GM12874 (cell line): Measurements from ENCODE around the gene SOCS1.

Experiments used
- TF ChIP-seq, protein P1 (sequence below): IDR thresholded peaks from 2 replicates; pipeline ENCODE4 v1.5.1; 2011; ENCODE audit warnings: low read depth, mild to moderate bottlenecking, control low read depth, low read length, moderate library complexity; ENCODE audit not compliant: insufficient read depth

The SOCS1 gene

DNA sequence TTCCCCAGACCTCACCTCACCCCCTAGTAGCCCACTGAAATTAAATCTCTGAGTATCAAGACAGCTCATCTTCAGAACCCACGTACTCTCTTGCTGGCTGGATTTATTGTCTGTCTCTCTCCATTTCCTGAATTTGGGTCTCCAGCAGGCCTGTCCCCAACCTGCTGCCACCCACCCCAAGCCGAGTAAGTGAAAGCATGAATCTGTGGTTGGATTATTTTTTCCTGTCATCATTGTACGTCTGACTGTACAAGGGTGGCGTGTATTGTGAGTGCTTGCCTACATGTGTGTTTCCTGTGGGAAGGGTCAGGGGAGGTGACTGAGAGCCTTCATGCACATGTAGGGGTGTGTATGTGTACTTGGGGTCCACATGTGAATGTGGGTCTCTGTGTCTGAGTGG is 7.7 kb upstream of the SOCS1 start:
- TF ChIP-seq, protein P1, sequence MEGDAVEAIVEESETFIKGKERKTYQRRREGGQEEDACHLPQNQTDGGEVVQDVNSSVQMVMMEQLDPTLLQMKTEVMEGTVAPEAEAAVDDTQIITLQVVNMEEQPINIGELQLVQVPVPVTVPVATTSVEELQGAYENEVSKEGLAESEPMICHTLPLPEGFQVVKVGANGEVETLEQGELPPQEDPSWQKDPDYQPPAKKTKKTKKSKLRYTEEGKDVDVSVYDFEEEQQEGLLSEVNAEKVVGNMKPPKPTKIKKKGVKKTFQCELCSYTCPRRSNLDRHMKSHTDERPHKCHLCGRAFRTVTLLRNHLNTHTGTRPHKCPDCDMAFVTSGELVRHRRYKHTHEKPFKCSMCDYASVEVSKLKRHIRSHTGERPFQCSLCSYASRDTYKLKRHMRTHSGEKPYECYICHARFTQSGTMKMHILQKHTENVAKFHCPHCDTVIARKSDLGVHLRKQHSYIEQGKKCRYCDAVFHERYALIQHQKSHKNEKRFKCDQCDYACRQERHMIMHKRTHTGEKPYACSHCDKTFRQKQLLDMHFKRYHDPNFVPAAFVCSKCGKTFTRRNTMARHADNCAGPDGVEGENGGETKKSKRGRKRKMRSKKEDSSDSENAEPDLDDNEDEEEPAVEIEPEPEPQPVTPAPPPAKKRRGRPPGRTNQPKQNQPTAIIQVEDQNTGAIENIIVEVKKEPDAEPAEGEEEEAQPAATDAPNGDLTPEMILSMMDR: no peak

DNA sequence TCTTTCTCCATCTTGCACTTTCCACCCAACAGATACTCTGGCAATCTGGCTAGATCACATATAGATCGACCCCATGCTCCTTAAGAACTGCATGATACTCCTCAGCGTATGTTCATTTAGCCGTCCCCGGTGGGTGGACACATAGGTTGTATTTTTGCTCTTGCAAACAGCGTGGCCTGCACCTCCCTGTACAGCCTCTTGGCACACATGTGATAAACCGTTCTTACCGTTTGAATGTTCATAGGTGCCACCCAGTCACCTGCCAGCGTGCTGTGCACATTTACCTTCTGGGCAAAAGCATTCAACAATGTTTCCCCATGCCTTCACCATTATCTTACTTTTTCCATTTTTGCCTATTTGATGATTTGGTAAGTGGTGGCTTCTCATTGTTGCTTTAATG is 6.9 kb upstream of the SOCS1 start:
- TF ChIP-seq, protein P1: no peak

DNA sequence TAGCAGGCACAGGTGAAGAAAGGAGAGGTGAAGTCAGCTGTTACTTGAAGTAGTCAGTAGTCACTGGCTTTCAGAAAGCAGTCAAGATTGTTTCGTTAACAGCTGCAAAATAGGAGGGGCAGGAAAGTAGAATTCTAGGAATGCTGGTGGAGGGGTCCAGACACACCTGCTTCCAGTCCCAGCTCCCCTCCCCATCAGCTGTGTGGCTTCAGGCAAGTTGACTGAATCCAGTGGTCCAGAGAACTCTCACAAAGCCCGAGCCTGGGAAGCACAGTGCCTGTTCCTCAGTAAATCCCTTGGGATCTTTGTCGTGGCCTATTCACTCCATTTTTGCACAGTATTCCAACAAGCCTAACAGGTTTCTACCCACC is 4.6 kb upstream of the SOCS1 start:
- TF ChIP-seq, protein P1: no peak

GRCh38 chr16:11259655-11260595 is 3.9 kb upstream of the SOCS1 start:
- TF ChIP-seq, protein P1: no peak

DNA sequence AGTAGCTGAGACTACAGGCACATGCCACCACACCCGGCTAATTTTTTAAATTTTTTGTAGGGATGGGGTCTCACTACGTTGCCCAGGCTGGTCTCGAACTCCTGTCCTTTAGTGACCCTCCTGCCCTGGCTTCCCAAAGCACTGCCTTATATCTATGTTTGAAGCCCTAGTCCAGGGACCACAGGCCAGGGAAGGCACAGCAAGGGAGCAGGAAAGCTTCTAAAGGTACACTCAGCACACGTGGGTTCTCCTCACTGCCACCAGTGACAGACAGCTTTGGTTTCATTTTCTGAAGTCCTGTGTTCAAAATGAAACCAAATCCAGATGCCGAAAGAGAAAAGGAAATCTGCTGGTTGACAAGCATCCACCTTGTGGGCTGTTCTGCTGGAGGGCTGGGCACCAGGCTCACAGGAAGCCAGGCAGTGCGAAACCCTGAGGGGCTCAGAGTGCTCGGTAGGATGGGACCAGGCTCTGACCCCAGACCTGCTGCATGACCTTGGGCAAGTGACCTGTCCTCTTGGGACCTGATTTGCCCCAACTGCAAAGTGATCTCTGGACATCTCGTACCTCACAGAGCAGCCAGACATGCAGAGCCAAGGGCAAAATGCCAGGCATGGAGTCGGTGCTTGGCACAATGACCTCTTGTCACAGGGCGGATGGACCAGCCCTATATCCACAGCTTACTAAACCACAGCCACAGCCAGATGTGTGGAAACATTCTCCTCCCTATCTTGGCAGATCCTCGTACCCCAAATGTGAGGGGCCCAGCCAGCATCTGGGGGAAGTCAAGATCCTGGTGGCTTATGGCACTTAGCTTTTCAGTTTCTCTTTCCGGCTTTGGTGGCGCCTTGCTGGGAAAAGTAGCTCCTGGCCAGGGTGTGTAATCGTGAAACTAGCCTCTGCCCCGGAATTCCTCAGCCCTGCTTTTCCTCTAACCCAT is 2.8 kb upstream of the SOCS1 start:
- TF ChIP-seq, protein P1: no peak

GRCh38 chr16:11257131-11257938 is 1.3 kb upstream of the SOCS1 start:
- TF ChIP-seq, protein P1: peak; percentile 76
